Neural cell (in vitro differentiated cells): ENCODE measurements around the gene TMEM132C. TPM values are rescaled to one million over a fixed set of nuclear protein-coding genes. Genes with fewer than 3 reads are reported as not detected.

Experiments
- H2AFZ ChIP-seq: fragments of 200-600, 300-800 bp; sonication (generic), shearing (Covaris generic); 2 replicates; pipeline ENCODE4 v1.6.0; 2014; ENCODE audit warnings: low read depth, mild to moderate bottlenecking, antibody characterized with exemption, low read length, moderate library complexity
- H3F3A ChIP-seq: fragments of 200-600 bp; shearing (Covaris generic); 2 replicates; pipeline ENCODE4 v1.6.1; 2016; ENCODE audit warnings: mild to moderate bottlenecking, moderate library complexity, mixed read lengths, antibody characterized with exemption, low read length; ENCODE audit not compliant: insufficient read depth, poor library complexity, severe bottlenecking
- H3K27ac ChIP-seq: fragments of 200-600, 300-800 bp; sonication (generic), shearing (Covaris generic); 2 replicates; pipeline ENCODE4 v1.5.1; 2014; ENCODE audit warnings: mild to moderate bottlenecking, low read length, moderate library complexity
- H3K27me3 ChIP-seq: fragments of 300-800, 200-600 bp; sonication (generic), shearing (Covaris generic); 2 replicates; pipeline ENCODE4 v1.6.0; 2014; ENCODE audit warnings: mild to moderate bottlenecking, low read depth, low read length, moderate library complexity; ENCODE audit not compliant: insufficient read depth
- H3K36me3 ChIP-seq: fragments of 300-800, 200-600 bp; sonication (generic), shearing (Covaris generic); 2 replicates; pipeline ENCODE4 v1.5.1; 2014; ENCODE audit warnings: mild to moderate bottlenecking, antibody characterized with exemption, low read length, moderate library complexity; ENCODE audit not compliant: insufficient read depth
- H3K4me2 ChIP-seq: fragments of 300-800, 200-600 bp; sonication (generic), shearing (Covaris generic); 2 replicates; pipeline ENCODE4 v1.6.0; 2014; ENCODE audit warnings: mild to moderate bottlenecking, low read length
- H3K4me3 ChIP-seq: fragments of 300-800, 200-600 bp; sonication (generic), shearing (Covaris generic); 2 replicates; pipeline ENCODE4 v1.5.1; 2014; ENCODE audit warnings: mild to moderate bottlenecking, low read length, moderate library complexity
- H3K79me2 ChIP-seq: fragments of 200-600 bp; shearing (Covaris generic); replicated peaks from 2 replicates; pipeline ENCODE4 v1.6.0; 2014; ENCODE audit warnings: mild to moderate bottlenecking, low read length, moderate library complexity; ENCODE audit not compliant: insufficient read depth
- H3K9ac ChIP-seq: fragments of 300-800, 200-600 bp; sonication (generic), shearing (Covaris generic); 2 replicates; pipeline ENCODE4 v1.6.1; 2016; ENCODE audit warnings: mild to moderate bottlenecking, low read length, mixed read lengths
- H3K9me2 ChIP-seq: fragments of 200-600 bp; shearing (Covaris generic); 2 replicates; pipeline ENCODE4 v1.6.1; 2016; ENCODE audit warnings: mild to moderate bottlenecking, low read length, mixed read lengths; ENCODE audit not compliant: insufficient read depth
- H3K9me3 ChIP-seq: fragments of 200-600, 300-800 bp; sonication (generic), shearing (Covaris generic); 2 replicates; pipeline ENCODE4 v1.6.1; 2016; ENCODE audit warnings: mild to moderate bottlenecking, mixed run types, low read length, moderate library complexity, mixed read lengths
- H4K20me1 ChIP-seq: fragments of 200-600 bp; shearing (Covaris generic); 2 replicates; pipeline ENCODE4 v1.6.1; 2016; ENCODE audit warnings: mild to moderate bottlenecking, mixed run types; ENCODE audit not compliant: insufficient read depth
- EP300 ChIP-seq: fragments of 450-650 bp; conservative IDR thresholded peaks from 2 replicates; pipeline ENCODE4 v1.6.1; 2014; ENCODE audit warnings: antibody characterized with exemption, mild to moderate bottlenecking, moderate library complexity; ENCODE audit not compliant: poor library complexity, severe bottlenecking
- EZH2 ChIP-seq: fragments of 200-600, 300-800 bp; shearing (Covaris generic), sonication (generic); IDR thresholded peaks from 2 replicates; pipeline ENCODE4 v1.6.1; 2014; ENCODE audit warnings: antibody characterized with exemption, low read length, borderline replicate concordance, mild to moderate bottlenecking; ENCODE audit not compliant: insufficient read depth, poor library complexity, severe bottlenecking
- MXI1 ChIP-seq: fragments of 450-650 bp; conservative IDR thresholded peaks from 2 replicates; pipeline ENCODE4 v1.6.1; 2014; ENCODE audit warnings: antibody characterized with exemption, mild to moderate bottlenecking; ENCODE audit not compliant: poor library complexity, severe bottlenecking
- POLR2AphosphoS5 ChIP-seq: IDR thresholded peaks from 2 replicates; pipeline ENCODE4 v1.6.1; 2012
- RAD21 ChIP-seq: fragments of 450-650 bp; conservative IDR thresholded peaks from 2 replicates; pipeline ENCODE4 v1.6.1; 2014; ENCODE audit warnings: antibody characterized with exemption, mild to moderate bottlenecking, moderate library complexity
- SMC3 ChIP-seq: fragments of 450-650 bp; conservative IDR thresholded peaks from 2 replicates; pipeline ENCODE4 v1.6.1; 2014; ENCODE audit warnings: antibody characterized with exemption, mild to moderate bottlenecking, moderate library complexity; ENCODE audit not compliant: poor library complexity
- TAF1 ChIP-seq: IDR thresholded peaks from 2 replicates; pipeline ENCODE4 v1.6.1; 2012; ENCODE audit warnings: low read depth
- polyA plus RNA-seq: library from polyadenylated mRNA; depleted of rRNA; stranded (reverse); fragments of >200 nt; gene quantifications from 2 replicates; pipeline ENCODE4 v1.2.3, GENCODE V29; 2014
- TF ChIP-seq, protein P1 (sequence below): IDR thresholded peaks from 2 replicates; pipeline ENCODE4 v1.6.1; 2012; ENCODE audit warnings: borderline replicate concordance

TMEM132C gene
- polyA plus RNA-seq, 1 donor from 2014 or later: 0.06 TPM

DNA sequence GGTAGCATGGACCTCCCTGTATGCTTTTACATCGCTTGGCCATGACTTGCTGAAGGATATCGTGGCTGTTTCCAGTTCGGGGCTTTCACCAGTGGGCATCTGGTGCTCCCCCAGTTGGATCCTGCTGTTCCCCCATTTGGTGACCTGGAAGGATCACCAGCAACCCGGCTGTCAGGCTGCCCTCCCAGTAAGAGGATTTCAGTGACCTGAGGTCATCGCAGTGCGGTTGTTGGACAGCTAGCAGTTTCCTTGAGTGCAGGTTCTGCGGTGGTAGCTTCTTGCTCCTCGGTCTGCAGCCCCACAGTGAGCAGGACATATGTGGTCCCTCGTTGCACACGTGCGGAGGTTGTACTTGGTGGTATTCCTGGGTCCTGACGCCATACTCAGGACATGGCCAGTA is 58.7 kb downstream of the TMEM132C start:
- Histone ChIP-seq H3K9me3 (no peaks in the 10 kb centered on the region), H3K4me2 (no peak overlapping the region), H3K4me3 (no peak overlapping the region), H3K9me2 (no peaks in the 10 kb centered on the region), H2AFZ (no peak overlapping the region), H3K36me3 (no peaks in the 10 kb centered on the region), H3F3A (no peaks in the 10 kb centered on the region), H4K20me1 (no peaks in the 10 kb centered on the region), H3K27me3 (no peaks in the 10 kb centered on the region), H3K79me2 (no peaks in the 10 kb centered on the region), H3K9ac (no peak overlapping the region), H3K27ac (no peak overlapping the region)
- TF ChIP-seq SMC3: no peak
- TF ChIP-seq, protein P1, sequence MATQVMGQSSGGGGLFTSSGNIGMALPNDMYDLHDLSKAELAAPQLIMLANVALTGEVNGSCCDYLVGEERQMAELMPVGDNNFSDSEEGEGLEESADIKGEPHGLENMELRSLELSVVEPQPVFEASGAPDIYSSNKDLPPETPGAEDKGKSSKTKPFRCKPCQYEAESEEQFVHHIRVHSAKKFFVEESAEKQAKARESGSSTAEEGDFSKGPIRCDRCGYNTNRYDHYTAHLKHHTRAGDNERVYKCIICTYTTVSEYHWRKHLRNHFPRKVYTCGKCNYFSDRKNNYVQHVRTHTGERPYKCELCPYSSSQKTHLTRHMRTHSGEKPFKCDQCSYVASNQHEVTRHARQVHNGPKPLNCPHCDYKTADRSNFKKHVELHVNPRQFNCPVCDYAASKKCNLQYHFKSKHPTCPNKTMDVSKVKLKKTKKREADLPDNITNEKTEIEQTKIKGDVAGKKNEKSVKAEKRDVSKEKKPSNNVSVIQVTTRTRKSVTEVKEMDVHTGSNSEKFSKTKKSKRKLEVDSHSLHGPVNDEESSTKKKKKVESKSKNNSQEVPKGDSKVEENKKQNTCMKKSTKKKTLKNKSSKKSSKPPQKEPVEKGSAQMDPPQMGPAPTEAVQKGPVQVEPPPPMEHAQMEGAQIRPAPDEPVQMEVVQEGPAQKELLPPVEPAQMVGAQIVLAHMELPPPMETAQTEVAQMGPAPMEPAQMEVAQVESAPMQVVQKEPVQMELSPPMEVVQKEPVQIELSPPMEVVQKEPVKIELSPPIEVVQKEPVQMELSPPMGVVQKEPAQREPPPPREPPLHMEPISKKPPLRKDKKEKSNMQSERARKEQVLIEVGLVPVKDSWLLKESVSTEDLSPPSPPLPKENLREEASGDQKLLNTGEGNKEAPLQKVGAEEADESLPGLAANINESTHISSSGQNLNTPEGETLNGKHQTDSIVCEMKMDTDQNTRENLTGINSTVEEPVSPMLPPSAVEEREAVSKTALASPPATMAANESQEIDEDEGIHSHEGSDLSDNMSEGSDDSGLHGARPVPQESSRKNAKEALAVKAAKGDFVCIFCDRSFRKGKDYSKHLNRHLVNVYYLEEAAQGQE: no peak
- no peak for TF ChIP-seq RAD21
- no peak for TF ChIP-seq EZH2

DNA sequence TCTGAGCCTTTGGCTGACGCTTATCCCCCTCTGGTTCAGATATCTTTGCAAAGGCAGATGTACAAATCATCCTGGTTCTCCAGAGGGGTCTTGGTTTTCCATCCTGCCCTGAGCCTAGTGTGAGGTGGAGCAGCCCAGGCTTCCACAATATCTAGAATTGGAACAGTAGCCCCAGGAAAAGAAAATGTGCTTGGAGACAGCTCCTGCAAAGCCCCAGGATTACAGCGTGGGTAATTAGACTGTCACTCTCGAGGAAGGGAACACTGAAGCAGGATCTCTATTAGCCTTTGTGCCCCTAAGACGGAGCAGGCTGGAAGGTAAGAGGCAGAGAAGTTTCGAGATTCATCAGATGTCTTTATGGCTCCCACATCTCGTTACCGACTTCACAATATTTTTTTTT is 59.4 kb downstream of the TMEM132C start:
- Histone ChIP-seq H3K27me3 (no peaks in the 10 kb centered on the region), H3K4me2 (peak overlapping the region; percentile 12), H4K20me1 (no peaks in the 10 kb centered on the region), H3K36me3 (no peaks in the 10 kb centered on the region), H3F3A (no peaks in the 10 kb centered on the region), H3K9ac (peak overlapping the region; percentile 25), H3K9me2 (no peaks in the 10 kb centered on the region), H3K27ac (peak overlapping the region; percentile 46), H3K79me2 (no peaks in the 10 kb centered on the region), H2AFZ (no peak overlapping the region), H3K9me3 (no peaks in the 10 kb centered on the region), H3K4me3 (peak overlapping the region; percentile 28)
- TF ChIP-seq EP300: peak; percentile 47
- TF ChIP-seq RAD21: no peak
- no peak for TF ChIP-seq EZH2
- TF ChIP-seq, protein P1: peak; percentile 77
- TF ChIP-seq SMC3: peak; percentile 32
- no peak for TF ChIP-seq TAF1
- no peak for TF ChIP-seq MXI1
- peak; percentile 25 for TF ChIP-seq POLR2AphosphoS5
